Uterus (tissue), 4 donors: Measurements from ENCODE around the gene AHI1. TPM values are rescaled to one million over a fixed set of nuclear protein-coding genes. Genes with fewer than 3 reads are reported as not detected.

Experiments
- DNase-seq, 2 donors: peaks; one replicate each; pipeline ENCODE4 v3.0.0-alpha.2; 2019 to 2020
- H3K27ac ChIP-seq, 2 donors: fragments of 200-600 bp; sonication (generic); 1 replicate in 1 of 2; 2 replicates in 1 of 2; pipeline ENCODE4 v1.5.1; 2016 to 2018
- H3K27me3 ChIP-seq, 2 donors: fragments of 200-600 bp; sonication (generic); one replicate each; pipeline ENCODE4 v1.5.1; 2018 to 2019; ENCODE audit warnings: control low read depth in 1 of 2
- H3K36me3 ChIP-seq, 2 donors: fragments of 200-600 bp; sonication (generic); one replicate each; pipeline ENCODE4 v1.5.1; 2019; ENCODE audit warnings: control low read depth in 1 of 2
- H3K4me1 ChIP-seq, 2 donors: fragments of 200-600 bp; sonication (generic); one replicate each; pipeline ENCODE4 v1.5.1; 2018 to 2019; ENCODE audit warnings: control low read depth in 1 of 2
- H3K4me3 ChIP-seq, 2 donors: fragments of 200-600 bp; sonication (generic); 1 replicate in 1 of 2; 2 replicates in 1 of 2; pipeline ENCODE4 v1.5.1; 2018 to 2019; ENCODE audit warnings: mild to moderate bottlenecking in 1 of 2
- H3K9me3 ChIP-seq, 2 donors: fragments of 200-600 bp; sonication (generic); one replicate each; pipeline ENCODE4 v1.5.1; 2019; ENCODE audit warnings: control low read depth in 1 of 2
- POLR2A ChIP-seq, 2 donors: fragments of 450-650 bp; IDR thresholded peaks; one replicate each; pipeline ENCODE4 v1.6.1; 2016; ENCODE audit warnings: antibody characterized with exemption in 2 of 2, mild to moderate bottlenecking in 1 of 2, moderate library complexity in 1 of 2
- intact Hi-C: fragments of 100-400 bp; cut with DNase I; formaldehyde crosslinking; loops from one replicate; pipeline ENCODE4 v1.15.1; 2023; ENCODE audit warnings: low total_unique reads
- total RNA-seq, 4 donors: library from RNA; depleted of rRNA in 3 of 4; stranded (reverse); fragments of >200 nt in 3 of 4; gene quantifications; one replicate each; pipeline versions ENCODE4 v1.1.0 to v1.2.4, GENCODE V29; 2014 to 2023
- TF ChIP-seq, protein P1 (sequence below), 4 experiments: fragments of 200-600 bp in 2 of 4; fragments of 450-650 bp in 2 of 4; sonication (generic) in 2 of 4; IDR thresholded peaks; one replicate each; pipeline ENCODE4 v1.5.1; 2016 to 2019; ENCODE audit warnings: antibody characterized with exemption in 4 of 4, mild to moderate bottlenecking in 2 of 4, moderate library complexity in 1 of 4
- donor health status: DM: yes; HTN: yes; CAD: no.

The AHI1 gene
- total RNA-seq, 4 donors from 2014 or later = 43.5 to 85.1 (median 47.3) TPM

DNA sequence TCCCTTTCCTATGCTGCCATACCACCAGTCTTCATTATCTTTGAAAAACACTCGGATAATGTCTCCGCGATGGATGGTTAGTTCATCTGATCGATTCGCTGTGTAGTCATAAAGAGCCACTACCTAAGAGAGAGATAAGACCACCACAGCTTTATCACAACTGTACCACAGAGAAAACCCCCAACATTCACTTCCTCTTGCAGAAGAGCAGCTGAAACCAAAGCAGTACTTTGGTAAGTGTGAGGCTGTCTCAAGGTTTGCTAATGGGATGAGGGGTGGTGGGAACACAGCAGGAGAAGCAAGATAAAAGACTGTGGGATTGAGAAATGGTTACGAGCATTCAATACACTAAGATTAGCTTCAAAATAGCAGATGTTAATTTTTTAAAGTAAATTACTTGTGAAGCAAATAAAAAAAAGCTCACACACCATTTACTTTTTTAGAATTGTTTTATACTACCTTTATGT is 174.3 kb downstream of the AHI1 start:
- no peaks in the 10 kb centered on the region for H3K4me1 ChIP-seq
- no peak overlapping the region for H3K27ac ChIP-seq
- intact Hi-C loops = no loop called here

DNA sequence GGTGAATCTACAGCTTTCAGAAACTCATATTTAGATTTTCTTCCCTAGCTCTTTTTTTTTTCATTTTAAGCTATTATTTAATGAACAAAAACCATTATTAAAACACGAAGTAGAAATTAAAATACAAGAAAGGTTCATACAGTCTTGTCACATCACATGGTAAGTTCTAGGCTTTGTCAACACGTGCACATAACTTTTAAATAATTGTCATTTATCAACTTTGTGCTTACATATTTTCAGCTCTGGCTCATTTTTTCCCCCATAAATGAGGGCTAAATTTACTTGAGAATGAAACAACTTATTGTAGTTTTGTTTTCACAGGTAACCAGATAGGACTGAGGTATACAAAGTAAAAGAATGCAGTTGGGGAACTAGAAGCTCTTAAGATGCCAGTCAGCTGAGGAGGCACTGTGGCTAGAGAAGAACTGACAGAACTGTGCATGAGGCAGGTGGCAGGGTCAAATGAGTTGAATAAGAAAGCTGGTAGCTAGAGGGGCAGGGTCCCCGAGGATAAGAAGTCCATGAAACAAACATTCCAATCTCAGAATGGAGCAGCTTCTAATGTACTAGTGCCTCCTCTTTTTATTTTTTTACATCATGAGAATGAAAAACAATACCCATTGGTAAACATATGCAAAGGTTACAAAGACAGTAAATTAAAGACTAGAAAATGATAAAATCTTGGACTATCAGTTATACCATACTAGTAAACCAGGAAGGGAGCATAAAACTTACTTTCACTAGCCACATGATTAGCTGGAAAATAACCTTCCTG is 174.9 kb downstream of the AHI1 start:
- no peak overlapping the region for H3K4me3 ChIP-seq
- no peak overlapping the region for H3K27ac ChIP-seq
- TF ChIP-seq, protein P1, sequence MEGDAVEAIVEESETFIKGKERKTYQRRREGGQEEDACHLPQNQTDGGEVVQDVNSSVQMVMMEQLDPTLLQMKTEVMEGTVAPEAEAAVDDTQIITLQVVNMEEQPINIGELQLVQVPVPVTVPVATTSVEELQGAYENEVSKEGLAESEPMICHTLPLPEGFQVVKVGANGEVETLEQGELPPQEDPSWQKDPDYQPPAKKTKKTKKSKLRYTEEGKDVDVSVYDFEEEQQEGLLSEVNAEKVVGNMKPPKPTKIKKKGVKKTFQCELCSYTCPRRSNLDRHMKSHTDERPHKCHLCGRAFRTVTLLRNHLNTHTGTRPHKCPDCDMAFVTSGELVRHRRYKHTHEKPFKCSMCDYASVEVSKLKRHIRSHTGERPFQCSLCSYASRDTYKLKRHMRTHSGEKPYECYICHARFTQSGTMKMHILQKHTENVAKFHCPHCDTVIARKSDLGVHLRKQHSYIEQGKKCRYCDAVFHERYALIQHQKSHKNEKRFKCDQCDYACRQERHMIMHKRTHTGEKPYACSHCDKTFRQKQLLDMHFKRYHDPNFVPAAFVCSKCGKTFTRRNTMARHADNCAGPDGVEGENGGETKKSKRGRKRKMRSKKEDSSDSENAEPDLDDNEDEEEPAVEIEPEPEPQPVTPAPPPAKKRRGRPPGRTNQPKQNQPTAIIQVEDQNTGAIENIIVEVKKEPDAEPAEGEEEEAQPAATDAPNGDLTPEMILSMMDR (IDR thresholded peaks at IDR 0.05) = no peak
- TF ChIP-seq POLR2A (IDR thresholded peaks at IDR 0.05) = no peak
- no peaks in the 10 kb centered on the region for H3K36me3 ChIP-seq
- H3K4me1 ChIP-seq = no peaks in the 10 kb centered on the region
- no peaks in the 10 kb centered on the region for H3K9me3 ChIP-seq
- no peaks in the 10 kb centered on the region for H3K27me3 ChIP-seq
- intact Hi-C loops = no loop called here
- DNase-seq = no peak

More for the DNA sequence above, 174.3 kb downstream of the AHI1 start:
- Histone ChIP-seq H3K4me3 (no peak overlapping the region), H3K9me3 (no peaks in the 10 kb centered on the region), H3K27me3 (no peaks in the 10 kb centered on the region), H3K36me3 (no peaks in the 10 kb centered on the region)
- TF ChIP-seq, protein P1 (IDR thresholded peaks at IDR 0.05) = no peak
- no peak for TF ChIP-seq POLR2A (IDR thresholded peaks at IDR 0.05)
- DNase-seq = no peak

DNA sequence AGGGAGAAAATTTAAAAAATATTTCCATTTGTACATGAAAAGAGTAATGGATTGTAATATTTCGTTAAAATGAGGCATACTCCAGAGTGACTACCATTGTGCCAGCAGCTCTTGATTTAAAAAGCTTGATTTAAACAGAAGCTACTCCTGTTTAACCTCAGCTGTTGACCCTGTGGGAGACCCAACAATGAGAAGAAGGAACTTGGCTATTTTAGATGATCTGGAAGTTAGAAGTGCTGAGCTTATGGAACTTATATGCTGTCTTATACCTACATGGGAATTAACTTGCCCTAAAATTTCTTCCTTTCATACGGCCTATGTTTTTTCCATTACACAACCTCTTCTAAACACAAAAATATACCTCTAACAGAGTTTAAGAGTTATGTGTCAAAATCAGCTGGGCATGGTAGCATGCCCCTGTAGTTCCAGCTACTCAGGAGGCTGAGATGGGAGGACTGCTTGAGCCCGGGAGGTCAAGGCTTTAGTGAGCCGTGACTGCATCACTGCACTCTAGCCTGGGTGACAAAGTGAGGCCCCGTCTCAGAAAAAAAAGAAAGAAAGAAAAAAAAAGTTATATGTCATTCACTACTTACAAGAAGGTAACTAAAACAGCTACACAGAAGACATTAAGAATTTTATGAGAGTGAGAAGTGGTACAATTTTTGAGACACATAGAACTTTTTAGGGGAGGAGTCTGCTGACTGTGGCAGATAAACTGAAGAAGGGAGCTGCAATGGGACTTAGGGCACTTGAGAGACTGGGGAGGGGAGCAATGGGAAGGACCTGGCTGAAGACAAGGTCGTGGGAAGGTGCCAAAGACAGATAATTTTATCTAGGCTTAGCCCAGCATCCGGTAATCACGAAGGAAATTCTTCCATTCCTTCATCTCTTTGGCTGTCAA is 176.6 kb downstream of the AHI1 start:
- H3K9me3 ChIP-seq = no peaks in the 10 kb centered on the region
- no peaks in the 10 kb centered on the region for H3K36me3 ChIP-seq
- no peak for TF ChIP-seq POLR2A (IDR thresholded peaks at IDR 0.05)
- TF ChIP-seq, protein P1 (IDR thresholded peaks at IDR 0.05) = no peak
- DNase-seq = no peak
- no peaks in the 10 kb centered on the region for H3K4me1 ChIP-seq
- H3K27me3 ChIP-seq = no peaks in the 10 kb centered on the region
- intact Hi-C loops = no loop called here
- H3K27ac ChIP-seq = no peak overlapping the region
- H3K4me3 ChIP-seq = no peak overlapping the region

DNA sequence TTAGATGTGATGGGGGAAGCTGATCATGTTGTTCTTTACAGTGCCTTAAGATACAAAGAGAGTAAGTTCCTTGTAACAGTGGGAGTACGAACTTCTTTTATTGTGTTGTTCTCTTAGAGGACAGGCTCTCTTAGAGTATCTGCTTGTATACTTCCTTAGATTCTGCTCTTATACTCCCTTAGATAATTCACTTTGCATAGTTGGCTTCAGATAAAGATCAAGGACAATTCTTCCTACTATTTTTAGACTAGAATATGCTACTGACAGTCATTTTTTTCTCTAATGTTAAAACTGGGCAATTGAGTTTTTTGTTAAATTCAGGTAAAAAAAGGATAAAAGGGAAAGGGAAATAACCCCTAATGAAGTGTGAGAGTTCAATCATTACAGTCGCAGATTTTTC is 177.7 kb downstream of the AHI1 start:
- no peak for TF ChIP-seq POLR2A (IDR thresholded peaks at IDR 0.05)
- TF ChIP-seq, protein P1 (IDR thresholded peaks at IDR 0.05) = no peak
- intact Hi-C loops = no loop called here
- H3K4me3 ChIP-seq = no peak overlapping the region
- no peaks in the 10 kb centered on the region for H3K36me3 ChIP-seq
- H3K9me3 ChIP-seq = no peaks in the 10 kb centered on the region
- no peaks in the 10 kb centered on the region for H3K27me3 ChIP-seq
- H3K4me1 ChIP-seq = no peaks in the 10 kb centered on the region
- DNase-seq = no peak
- H3K27ac ChIP-seq = no peak overlapping the region
